Transverse colon (tissue), 4 donors: ENCODE data around the gene WIZ. TPM values are rescaled to one million over a fixed set of nuclear protein-coding genes. Genes with fewer than 3 reads are reported as not detected.

Experiments
- DNase-seq: peaks from one replicate; pipeline ENCODE4 v3.0.0-alpha.2; 2019
- H3K27ac ChIP-seq, 4 donors: fragments of 200-600 bp; sonication (generic); 2 replicates each; pipeline ENCODE4 v1.5.1; 2016 to 2018; ENCODE audit warnings: inconsistent platforms in 4 of 4
- H3K27me3 ChIP-seq: fragments of 200-600 bp; sonication (generic); 2 replicates; pipeline ENCODE4 v1.5.1; 2017; ENCODE audit warnings: inconsistent platforms
- H3K36me3 ChIP-seq, 4 donors: fragments of 200-600 bp; sonication (generic); 2 replicates each; pipeline ENCODE4 v1.5.1; 2017 to 2019; ENCODE audit warnings: inconsistent platforms in 4 of 4
- H3K4me1 ChIP-seq, 4 donors: fragments of 200-600 bp; sonication (generic); 2 replicates each; pipeline ENCODE4 v1.5.1; 2017 to 2020; ENCODE audit warnings: inconsistent platforms in 4 of 4
- H3K4me3 ChIP-seq, 4 donors: fragments of 200-600 bp; sonication (generic); 1 replicate in 1 of 4; 2 replicates in 3 of 4; pipeline versions ENCODE4 v1.5.1 to v1.6.1; 2017 to 2019; ENCODE audit warnings: inconsistent platforms in 4 of 4
- H3K9me3 ChIP-seq, 2 donors: fragments of 200-600 bp; sonication (generic); 2 replicates each; pipeline ENCODE4 v1.5.1; 2017 to 2019; ENCODE audit warnings: inconsistent platforms in 2 of 2
- CTCF ChIP-seq, 5 experiments: fragments of 200-600 bp in 3 of 5; fragments of 450-650 bp in 2 of 5; sonication (generic) in 3 of 5; IDR thresholded peaks; 1 replicate in 2 of 5; 2 replicates in 3 of 5; pipeline ENCODE4 v1.5.1; 2016 to 2017; ENCODE audit warnings: antibody characterized with exemption in 5 of 5, inconsistent platforms in 3 of 5, mild to moderate bottlenecking in 2 of 5, moderate library complexity in 1 of 5
- EP300 ChIP-seq: sonication (generic); formaldehyde crosslinking; IDR thresholded peaks from one replicate; pipeline ENCODE4 v1.6.1; 2017; ENCODE audit warnings: antibody characterized with exemption, low read depth
- POLR2A ChIP-seq: fragments of 450-650 bp; IDR thresholded peaks from one replicate; pipeline ENCODE4 v1.6.1; 2016; ENCODE audit warnings: antibody characterized with exemption, mild to moderate bottlenecking, moderate library complexity
- POLR2AphosphoS5 ChIP-seq, 3 donors: sonication (generic); formaldehyde crosslinking; IDR thresholded peaks; one replicate each; pipeline ENCODE4 v1.6.1; 2016; ENCODE audit warnings: antibody characterized with exemption in 3 of 3
- WGBS, 2 donors: methylation state at CpG; one replicate each; pipeline ENCODE4 v1.1.5; 2018; ENCODE audit warnings: low coverage in 1 of 2; 5-methylcytosine and 5-hydroxymethylcytosine counted together
- in situ Hi-C, 4 donors: fragments of 200-750 bp; cut with MboI; loops; one replicate each; pipeline versions ENCODE4 v1.15.0 to v1.15.1; 2017; ENCODE audit warnings: low sequenced_read_pairs in 3 of 4, low pct_ligation_motif_present in 1 of 4, low pct_unique_long_range_greater_than_20kb in 1 of 4
- intact Hi-C: fragments of 100-400 bp; cut with DNase I; formaldehyde crosslinking; loops from one replicate; pipeline ENCODE4 v1.15.1; 2023; ENCODE audit warnings: low total_unique reads
- total RNA-seq, 4 donors: library from RNA; depleted of rRNA; stranded (reverse); fragments of >200 nt; gene quantifications; one replicate each; pipeline ENCODE4 v1.1.0, GENCODE V29; 2016

WIZ gene
- total RNA-seq, 4 donors from 2014 or later: 31.0 to 63.6 (median 42.0) TPM

DNA sequence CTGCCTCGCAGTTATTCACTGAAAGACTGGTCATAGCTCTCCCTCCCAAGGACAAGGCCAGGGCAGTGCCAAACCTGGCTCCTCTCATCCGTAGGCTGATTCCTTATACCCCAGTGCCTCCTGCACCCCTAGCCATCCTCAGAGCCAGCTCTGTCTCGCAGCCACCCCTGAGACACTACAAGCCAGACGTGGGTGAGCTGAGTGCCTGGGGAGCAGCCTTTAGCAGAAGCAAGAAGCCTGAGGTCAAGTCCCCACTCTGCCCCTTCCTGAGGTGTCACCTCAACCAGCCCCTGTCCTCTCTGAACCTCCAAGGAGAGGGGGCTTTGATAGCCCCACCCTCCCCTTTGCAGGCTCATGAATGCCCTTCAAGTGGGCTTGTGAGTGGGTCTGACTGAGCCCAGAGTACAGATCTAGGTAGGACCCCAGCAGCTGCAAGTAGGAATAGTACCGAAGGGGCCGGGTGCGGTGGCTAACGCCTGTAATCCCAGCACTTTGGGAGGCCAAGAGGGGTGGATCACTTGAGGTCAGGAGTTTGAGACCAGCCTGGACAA, 16.2 kb downstream of the WIZ start:
- 63% methylated on average over 8 of the region's 8 CpGs; no CpG with 5 or more reads in 1 of the 2 donors for WGBS, 2 donors

GRCh38 chr19:15432629-15433518, 16.9 kb downstream of the WIZ start:
- peaks cover 16 to 33% (median 24%) of the 10 kb centered on the region in 4 donors for H3K4me1 ChIP-seq
- no peaks in the 10 kb centered on the region for H3K27me3 ChIP-seq
- peak overlapping the region; percentile 89 to 99 (median 96) for H3K27ac ChIP-seq
- TF ChIP-seq POLR2AphosphoS5 (IDR thresholded peaks at IDR 0.05) (peak; percentile 49 to 65 (median 56)), CTCF (IDR thresholded peaks at IDR 0.05) (no peak)
- no peaks in the 10 kb centered on the region for H3K9me3 ChIP-seq
- peak overlapping the region; percentile 72 to 90 (median 84) for H3K4me3 ChIP-seq
- DNase-seq: peak; percentile 94
- in situ Hi-C loops (loop anchor here in 1 of 4 donors (25.0 kb wide), 1 partner anchor 171 kb away; no protein-coding TSS in a partner anchor), intact Hi-C loops (no loop called here)
- 0% methylated on average over 28 of the region's 75 CpGs; no CpG with 5 or more reads in 1 of the 2 donors for WGBS, 2 donors
- peaks cover 0 to 3% (median under 1%) of the 10 kb centered on the region in 4 donors for H3K36me3 ChIP-seq

More for the DNA sequence above, 16.2 kb downstream of the WIZ start:
- intact Hi-C loops (no loop called here), in situ Hi-C loops (loop anchor here in 1 of 4 donors (25.0 kb wide), 1 partner anchor 171 kb away; no protein-coding TSS in a partner anchor)
- Histone ChIP-seq H3K36me3 (peaks cover 0 to 3% (median 0%) of the 10 kb centered on the region in 4 donors), H3K27ac (peak overlapping the region; percentile 89 to 99 (median 96)), H3K9me3 (no peaks in the 10 kb centered on the region), H3K4me1 (peaks cover 16 to 36% (median 24%) of the 10 kb centered on the region in 4 donors), H3K27me3 (no peaks in the 10 kb centered on the region), H3K4me3 (peak overlapping the region in 2 of 4 donors; percentile 86 to 90)
- no peak for DNase-seq
- no peak for TF ChIP-seq EP300
- TF ChIP-seq POLR2A: no peak
- TF ChIP-seq POLR2AphosphoS5 (IDR thresholded peaks at IDR 0.05): no peak
- TF ChIP-seq CTCF (IDR thresholded peaks at IDR 0.05): no peak

- Histone ChIP-seq H3K9me3 (no peaks in the 10 kb centered on the region), H3K4me3 (peak overlapping the region; percentile 71 to 98 (median 94)), H3K27ac (peak overlapping the region; percentile 60 to 81 (median 76)), H3K27me3 (no peaks in the 10 kb centered on the region), H3K4me1 (peaks cover 16 to 30% (median 24%) of the 10 kb centered on the region in 4 donors), H3K36me3 (peaks cover 0 to 7% (median 2%) of the 10 kb centered on the region in 4 donors)
- in situ Hi-C loops: loop anchor here in 1 of 4 donors (25.0 kb wide), 1 partner anchor 170 kb away; no protein-coding TSS in a partner anchor
- WGBS, 2 donors: 1% methylated on average over 28 of the region's 44 CpGs; no CpG with 5 or more reads in 1 of the 2 donors
- intact Hi-C loops: no loop called here
- DNase-seq: no peak
- no peak for TF ChIP-seq CTCF (IDR thresholded peaks at IDR 0.05)
- TF ChIP-seq POLR2A: no peak
- no peak for TF ChIP-seq EP300
- no peak for TF ChIP-seq POLR2AphosphoS5 (IDR thresholded peaks at IDR 0.05)
Observed at GRCh38 chr19:15432018-15432494, 17.7 kb downstream of the WIZ start.
